HEK293T (cell line): ENCODE measurements around the gene CA5B.

Source experiments
- ARNT ChIP-seq: fragments of 450-650 bp; IDR thresholded peaks from 2 replicates; pipeline ENCODE4 v1.6.1; 2017; ENCODE audit warnings: mild to moderate bottlenecking
- BHLHE40 ChIP-seq: fragments of 450-650 bp; IDR thresholded peaks from 2 replicates; pipeline ENCODE4 v1.6.1; 2016; ENCODE audit warnings: mild to moderate bottlenecking, moderate library complexity, borderline replicate concordance
- ELF4 ChIP-seq: fragments of 450-650 bp; IDR thresholded peaks from 2 replicates; pipeline ENCODE4 v1.6.1; 2017; ENCODE audit warnings: antibody characterized with exemption
- FOXM1 ChIP-seq: fragments of 450-650 bp; IDR thresholded peaks from 2 replicates; pipeline ENCODE4 v1.6.1; 2017; ENCODE audit warnings: mild to moderate bottlenecking, borderline replicate concordance
- L3MBTL2 ChIP-seq: fragments of 450-650 bp; conservative IDR thresholded peaks from 2 replicates; pipeline ENCODE4 v1.6.1; 2016; ENCODE audit warnings: mild to moderate bottlenecking
- NFRKB ChIP-seq: fragments of 450-650 bp; IDR thresholded peaks from 2 replicates; pipeline ENCODE4 v1.6.1; 2016; ENCODE audit warnings: mild to moderate bottlenecking, moderate library complexity
- SP1 ChIP-seq: fragments of 450-650 bp; IDR thresholded peaks from 2 replicates; pipeline ENCODE4 v1.6.1; 2017
- SUZ12 ChIP-seq: fragments of 450-650 bp; IDR thresholded peaks from 2 replicates; pipeline ENCODE4 v1.6.1; 2016; ENCODE audit warnings: mild to moderate bottlenecking
- ZNF384 ChIP-seq: fragments of 450-650 bp; IDR thresholded peaks from 2 replicates; pipeline ENCODE4 v1.6.1; 2016
- TF ChIP-seq, protein P1 (sequence below): fragments of 450-650 bp; IDR thresholded peaks from 2 replicates; pipeline ENCODE4 v1.6.1; 2016

DNA sequence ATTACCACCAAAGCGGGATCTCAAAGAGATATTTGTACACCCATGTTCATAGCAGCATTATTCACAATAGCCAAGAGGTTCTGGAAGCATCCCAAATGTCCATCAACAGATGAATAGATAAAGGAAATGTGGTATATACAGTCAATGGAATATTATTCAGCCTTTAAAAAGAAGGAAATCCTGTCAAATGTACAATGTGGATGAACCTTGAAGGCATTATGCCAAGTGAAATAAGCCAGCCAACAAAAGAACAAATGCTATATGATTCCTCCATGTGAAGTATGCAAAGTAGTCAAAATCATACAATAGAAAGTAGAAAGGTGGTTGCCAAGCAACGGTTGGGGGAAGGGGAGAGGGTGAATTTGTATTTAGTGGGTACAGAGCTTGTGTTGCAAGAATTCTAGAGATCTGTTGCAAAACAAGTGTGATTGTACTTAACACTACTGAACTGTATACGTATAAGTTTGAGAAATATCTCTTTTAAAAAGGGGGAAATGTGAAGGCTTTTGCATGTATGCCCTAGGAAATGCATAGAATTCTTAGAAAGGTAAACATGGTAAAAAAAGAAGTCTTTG, 47.2 kb downstream of the CA5B start:
- TF ChIP-seq ZNF384, result no peak
- no peak for TF ChIP-seq NFRKB
- TF ChIP-seq ARNT, result no peak
- no peak for TF ChIP-seq BHLHE40
- no peak for TF ChIP-seq SUZ12
- no peak for TF ChIP-seq ELF4
- TF ChIP-seq SP1, result no peak
- no peak for TF ChIP-seq FOXM1
- no peak for TF ChIP-seq L3MBTL2
- TF ChIP-seq, protein P1, sequence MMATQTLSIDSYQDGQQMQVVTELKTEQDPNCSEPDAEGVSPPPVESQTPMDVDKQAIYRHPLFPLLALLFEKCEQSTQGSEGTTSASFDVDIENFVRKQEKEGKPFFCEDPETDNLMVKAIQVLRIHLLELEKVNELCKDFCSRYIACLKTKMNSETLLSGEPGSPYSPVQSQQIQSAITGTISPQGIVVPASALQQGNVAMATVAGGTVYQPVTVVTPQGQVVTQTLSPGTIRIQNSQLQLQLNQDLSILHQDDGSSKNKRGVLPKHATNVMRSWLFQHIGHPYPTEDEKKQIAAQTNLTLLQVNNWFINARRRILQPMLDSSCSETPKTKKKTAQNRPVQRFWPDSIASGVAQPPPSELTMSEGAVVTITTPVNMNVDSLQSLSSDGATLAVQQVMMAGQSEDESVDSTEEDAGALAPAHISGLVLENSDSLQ, result no peak
